Fibroblast of mammary gland (primary cell): ENCODE results near the gene PLIN3.
A peak's percentile ranks its signal among the peaks of the same experiment; 100 is the strongest.

Source experiments
- DNase-seq: peaks from one replicate; pipeline ENCODE4 v3.0.0-alpha.2; 2010; ENCODE audit warnings: low read depth
- H3K4me3 ChIP-seq: 2 replicates; pipeline ENCODE4 v1.5.1; 2011; ENCODE audit warnings: low read depth, mild to moderate bottlenecking, low read length, moderate library complexity; ENCODE audit not compliant: control insufficient read depth
- TF ChIP-seq, protein P1 (sequence below): conservative IDR thresholded peaks from 2 replicates; pipeline ENCODE4 v1.5.1; 2011; ENCODE audit warnings: low read depth, low read length, inconsistent platforms; ENCODE audit not compliant: control insufficient read depth, insufficient read depth

The PLIN3 gene

DNA sequence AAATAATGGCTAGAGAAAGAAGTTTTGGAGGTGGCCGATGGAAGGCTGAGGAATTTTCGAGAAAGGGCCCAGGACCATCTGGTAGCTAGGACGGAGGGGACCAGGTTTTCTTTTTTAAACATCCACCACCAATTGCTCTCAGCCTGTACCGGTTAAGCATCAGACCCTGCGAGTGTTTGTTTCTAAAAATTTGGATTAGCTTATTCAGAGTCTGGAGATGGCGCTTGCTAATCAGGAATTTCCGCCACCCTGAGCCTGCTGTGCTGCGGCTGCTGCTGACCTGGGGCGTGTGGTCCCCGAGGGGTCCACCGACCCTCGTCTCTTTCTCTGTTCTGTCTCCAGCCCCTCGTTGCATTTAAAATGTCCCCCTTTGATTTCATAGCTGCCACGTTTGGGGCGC is 43.8 kb upstream of the PLIN3 start:
- H3K4me3 ChIP-seq: peak overlapping the region; percentile 68
- TF ChIP-seq, protein P1, sequence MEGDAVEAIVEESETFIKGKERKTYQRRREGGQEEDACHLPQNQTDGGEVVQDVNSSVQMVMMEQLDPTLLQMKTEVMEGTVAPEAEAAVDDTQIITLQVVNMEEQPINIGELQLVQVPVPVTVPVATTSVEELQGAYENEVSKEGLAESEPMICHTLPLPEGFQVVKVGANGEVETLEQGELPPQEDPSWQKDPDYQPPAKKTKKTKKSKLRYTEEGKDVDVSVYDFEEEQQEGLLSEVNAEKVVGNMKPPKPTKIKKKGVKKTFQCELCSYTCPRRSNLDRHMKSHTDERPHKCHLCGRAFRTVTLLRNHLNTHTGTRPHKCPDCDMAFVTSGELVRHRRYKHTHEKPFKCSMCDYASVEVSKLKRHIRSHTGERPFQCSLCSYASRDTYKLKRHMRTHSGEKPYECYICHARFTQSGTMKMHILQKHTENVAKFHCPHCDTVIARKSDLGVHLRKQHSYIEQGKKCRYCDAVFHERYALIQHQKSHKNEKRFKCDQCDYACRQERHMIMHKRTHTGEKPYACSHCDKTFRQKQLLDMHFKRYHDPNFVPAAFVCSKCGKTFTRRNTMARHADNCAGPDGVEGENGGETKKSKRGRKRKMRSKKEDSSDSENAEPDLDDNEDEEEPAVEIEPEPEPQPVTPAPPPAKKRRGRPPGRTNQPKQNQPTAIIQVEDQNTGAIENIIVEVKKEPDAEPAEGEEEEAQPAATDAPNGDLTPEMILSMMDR: no peak
- DNase-seq: no peak

DNA sequence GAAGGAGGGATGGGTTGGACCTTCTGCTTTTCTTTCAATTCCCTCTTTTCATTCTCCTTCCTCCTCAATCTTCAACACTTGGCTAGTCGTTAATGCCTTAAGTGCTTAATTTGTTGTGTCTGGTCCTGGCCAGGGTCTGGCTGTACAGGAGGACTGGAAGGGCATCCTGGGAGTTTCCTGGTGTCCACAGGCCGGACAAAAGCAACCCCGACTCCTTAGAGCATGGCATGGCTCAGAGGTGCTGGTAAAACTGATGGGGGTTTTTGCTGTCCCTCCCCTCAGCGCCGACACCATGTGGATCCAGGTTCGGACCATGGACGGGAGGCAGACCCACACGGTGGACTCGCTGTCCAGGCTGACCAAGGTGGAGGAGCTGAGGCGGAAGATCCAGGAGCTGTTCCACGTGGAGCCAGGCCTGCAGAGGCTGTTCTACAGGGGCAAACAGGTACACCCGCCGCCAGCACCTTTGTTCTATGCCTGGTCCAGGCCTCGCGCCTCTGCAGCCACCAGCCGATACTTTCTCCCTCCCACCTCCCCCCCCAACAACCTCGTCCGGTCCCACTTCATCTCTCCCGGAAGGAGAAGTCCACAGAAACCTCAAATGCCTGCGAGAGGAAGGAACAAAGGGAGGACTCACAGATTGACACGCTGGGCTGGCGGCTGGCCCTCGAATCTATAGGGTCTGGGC is 43.3 kb upstream of the PLIN3 start:
- TF ChIP-seq, protein P1: no peak
- H3K4me3 ChIP-seq: peak overlapping the region; percentile 68
- peak; percentile 55 for DNase-seq

DNA sequence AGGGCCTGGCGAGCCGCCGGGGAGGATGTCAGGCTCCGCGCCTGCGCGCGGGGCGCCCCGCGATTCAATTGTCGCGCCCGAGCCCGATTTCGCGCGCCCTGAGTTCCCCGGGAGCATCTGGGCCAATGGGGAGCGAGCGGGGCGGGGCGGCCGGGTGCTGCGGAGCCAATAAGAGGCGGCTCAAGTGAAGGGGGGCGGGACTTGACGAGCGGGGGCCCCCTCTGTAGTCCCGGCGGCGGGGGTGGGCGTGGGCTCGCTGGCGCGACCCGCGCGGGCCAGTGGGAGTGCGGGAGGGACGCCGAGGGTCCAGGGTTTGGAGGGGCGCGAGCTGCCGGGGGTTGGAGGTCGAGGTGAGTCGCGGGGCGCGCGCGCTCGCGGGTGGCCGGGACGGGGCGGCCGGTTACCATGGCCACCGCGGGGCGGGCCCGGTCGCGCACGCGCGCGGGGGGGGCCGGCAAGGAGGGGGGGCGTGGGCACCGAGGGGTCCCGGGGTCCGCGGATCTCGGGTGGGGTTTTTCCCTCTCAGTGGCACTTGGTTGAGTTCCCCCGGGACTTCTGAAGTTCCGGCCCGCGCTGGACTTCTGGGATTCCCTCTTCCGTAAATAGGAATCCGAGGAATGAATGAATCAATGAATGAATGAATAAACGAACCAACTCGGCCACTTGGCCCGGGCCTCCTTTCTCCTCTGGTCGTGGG is 42.6 kb upstream of the PLIN3 start:
- DNase-seq: peak; percentile 77
- peak overlapping the region; percentile 68 for H3K4me3 ChIP-seq
- TF ChIP-seq, protein P1: no peak

DNA sequence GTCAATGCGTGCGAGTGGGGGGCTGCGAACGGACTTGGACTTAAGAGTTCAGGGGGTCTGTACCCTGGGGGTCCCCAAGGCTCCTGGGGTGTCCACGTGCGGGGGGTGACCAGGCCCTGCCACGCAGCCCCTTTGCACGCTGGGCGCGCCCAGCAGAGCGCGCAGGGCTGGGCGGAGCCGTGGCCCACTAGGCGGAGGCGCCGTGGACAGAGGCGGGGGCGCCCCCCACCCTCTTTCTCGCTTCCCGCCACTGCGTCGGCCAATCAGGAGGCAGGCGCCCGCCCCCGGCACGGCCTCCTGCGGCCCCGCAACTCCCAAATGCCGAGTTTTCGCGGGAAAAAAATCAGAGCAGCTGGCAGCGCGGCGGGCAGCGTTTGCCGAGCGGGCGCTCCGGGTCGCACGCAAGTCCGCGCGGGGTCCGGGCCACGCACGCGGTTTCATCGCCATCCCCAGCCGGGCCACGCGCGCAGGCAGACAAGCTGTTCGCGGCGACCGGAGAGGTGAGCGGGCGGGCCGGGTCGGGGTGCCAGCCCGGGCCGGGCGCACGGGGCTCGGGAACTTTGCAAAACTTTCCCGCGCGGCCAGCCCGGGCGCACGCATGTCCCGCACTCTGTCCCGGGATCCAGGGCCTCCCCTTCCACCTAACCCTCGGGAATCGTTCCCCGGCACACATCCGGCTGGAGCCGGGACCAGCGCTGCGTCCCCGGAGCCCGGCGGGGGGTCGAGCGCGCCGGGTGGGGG is 41.9 kb upstream of the PLIN3 start, which contains the start of gene UHRF1:
Gene UHRF1, plus strand, starts transcription at position 346 of the 741 bp plus-strand sequence. CDS start 1,385 bp downstream, outside the sequence.
- TF ChIP-seq, protein P1: no peak
- DNase-seq: no peak
- peak within 1 kb of the TSS; percentile 68 for H3K4me3 ChIP-seq

DNA sequence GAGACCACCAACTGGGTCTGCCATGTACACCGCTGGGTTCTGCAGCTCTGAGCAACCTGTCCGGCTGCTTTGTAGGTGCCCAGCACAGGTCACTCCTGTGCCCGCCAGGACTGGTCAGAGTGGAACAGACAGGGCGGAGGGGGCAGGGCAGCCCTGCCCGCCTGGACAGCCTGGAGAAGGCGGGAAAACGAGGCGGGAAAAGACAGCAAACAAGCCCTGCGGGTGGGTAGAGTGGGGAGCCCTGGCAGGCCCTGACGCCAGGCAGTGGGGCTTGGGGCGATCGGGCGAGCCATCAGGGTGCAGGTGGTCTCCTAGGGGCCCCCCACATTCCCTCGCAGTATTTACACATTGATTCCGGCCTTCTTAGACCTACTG is 41.3 kb upstream of the PLIN3 start:
- no peak for DNase-seq
- TF ChIP-seq, protein P1: no peak
- no peak overlapping the region for H3K4me3 ChIP-seq

DNA sequence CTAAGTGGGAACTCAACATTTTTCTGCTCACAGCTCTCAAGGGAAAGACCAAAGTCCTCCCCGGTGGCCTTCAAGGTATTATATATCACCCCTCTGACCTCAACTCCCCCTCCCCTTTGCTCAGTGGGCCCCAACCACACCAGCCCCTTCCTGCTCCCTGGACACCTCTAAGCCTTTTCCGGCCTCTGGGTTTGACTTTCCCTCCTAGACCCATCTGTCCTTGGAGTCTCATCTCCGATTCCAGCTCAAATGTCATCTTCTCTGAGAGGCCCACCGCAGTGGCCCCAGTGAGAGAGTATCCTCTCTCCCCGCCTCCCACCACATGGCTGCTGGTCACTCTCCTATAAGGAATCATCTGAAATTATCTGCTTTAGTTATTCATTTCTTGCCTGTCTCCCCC is 40.9 kb upstream of the PLIN3 start:
- TF ChIP-seq, protein P1: no peak
- H3K4me3 ChIP-seq: no peak overlapping the region
- no peak for DNase-seq
